ENCODE measurements around the gene RAB31.
"Not testable (repeated sequence)": the region's sequence is repeated elsewhere in the genome, so short reads cannot be mapped to it uniquely, and the experiment has no call there.

The RAB31 gene

GRCh38 chr18:9848170-9848879, 140.2 kb downstream of the RAB31 start:
- no peak for DNase-seq

- no peak for DNase-seq
Measured at GRCh38 chr18:9849407-9850283, 141.5 kb downstream of the RAB31 start.

- DNase-seq = no peak
Measured at GRCh38 chr18:9850309-9850708, 142.2 kb downstream of the RAB31 start.

- DNase-seq = no peak
Measured at GRCh38 chr18:9851511-9851910, 143.4 kb downstream of the RAB31 start.

GRCh38 chr18:9852266-9853081, 144.4 kb downstream of the RAB31 start:
- no peak for DNase-seq

- no peak for DNase-seq
Measured at GRCh38 chr18:9854801-9855676, 146.9 kb downstream of the RAB31 start.

- no peak for DNase-seq
Measured at GRCh38 chr18:9855681-9856080, 147.6 kb downstream of the RAB31 start.

- no peak for DNase-seq
Measured at GRCh38 chr18:9856092-9856491, 148.0 kb downstream of the RAB31 start.

- DNase-seq = not testable (repeated sequence)
Measured at GRCh38 chr18:9857479-9857998, 149.4 kb downstream of the RAB31 start.

- DNase-seq = no peak
Measured at GRCh38 chr18:9858642-9859041, 150.5 kb downstream of the RAB31 start.

GRCh38 chr18:9859232-9859631, 151.1 kb downstream of the RAB31 start:
- DNase-seq = no peak

GRCh38 chr18:9860682-9861081, 152.6 kb downstream of the RAB31 start:
- DNase-seq = no peak

- DNase-seq = no peak
Measured at GRCh38 chr18:9861157-9861556, 153.1 kb downstream of the RAB31 start.

GRCh38 chr18:9861933-9862332, 153.8 kb downstream of the RAB31 start:
- DNase-seq = no peak

- DNase-seq = no peak
Measured at GRCh38 chr18:9862686-9863085, 154.6 kb downstream of the RAB31 start.

- no peak for DNase-seq
Measured at GRCh38 chr18:9863282-9863681, 155.2 kb downstream of the RAB31 start.

- no peak for DNase-seq
Measured at GRCh38 chr18:9865764-9866490, 157.8 kb downstream of the RAB31 start.

GRCh38 chr18:9866627-9867026, 158.5 kb downstream of the RAB31 start:
- DNase-seq = no peak

- DNase-seq = no peak
Measured at GRCh38 chr18:9867071-9867594, 159.0 kb downstream of the RAB31 start.

GRCh38 chr18:9868857-9869714, 161.0 kb downstream of the RAB31 start:
- no peak for DNase-seq
